Measurements from ENCODE around the gene FOXP1.

FOXP1 gene

DNA sequence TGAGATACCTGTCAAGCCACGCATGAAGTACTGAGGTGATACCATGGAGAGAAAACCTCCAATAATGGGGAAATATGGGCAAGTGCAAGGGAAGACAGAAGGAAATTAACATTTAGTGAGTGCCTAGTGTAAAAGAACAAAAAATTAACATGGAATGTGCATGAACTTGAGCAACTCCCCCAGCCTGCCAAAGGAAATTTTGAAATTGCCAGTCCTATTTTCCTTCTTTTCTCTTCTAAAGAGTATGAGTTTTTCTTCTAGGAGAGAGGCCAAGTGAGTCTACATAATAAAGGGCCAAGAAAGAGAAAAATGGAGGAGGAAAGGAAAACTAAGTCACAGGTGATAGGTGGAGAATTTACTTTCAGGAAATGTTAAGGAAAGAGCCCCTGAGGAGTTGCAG, 668.7 kb downstream of the FOXP1 start (continued):
- TF ChIP-seq RARB (CRISPR knock-in tag; IDR thresholded peaks at IDR 0.05) (no peak), ZFP30 (CRISPR knock-in tag; IDR thresholded peaks at IDR 0.05) (no peak), CSDC2 (CRISPR knock-in tag; IDR thresholded peaks at IDR 0.05) (no peak)

DNA sequence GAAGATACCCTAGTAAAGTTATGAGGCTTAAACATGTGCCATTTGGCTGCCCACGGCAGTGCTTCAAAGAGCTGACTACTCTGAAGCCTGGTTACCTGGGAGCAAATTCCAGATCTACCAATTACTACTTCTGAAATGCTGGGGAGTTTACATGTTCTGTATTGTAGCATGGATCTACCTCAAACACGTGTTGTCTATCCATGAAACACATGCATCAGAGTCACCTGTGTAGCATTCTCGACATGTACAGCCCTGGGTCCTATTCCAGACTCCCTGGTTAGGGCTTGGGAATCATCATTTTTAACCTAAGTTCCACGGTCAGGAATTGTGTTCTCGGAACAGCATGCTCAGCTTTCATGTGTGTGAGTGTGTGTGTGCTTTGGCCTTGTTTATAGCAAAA, 671.8 kb downstream of the FOXP1 start:
- ATAC-seq: no peak
- TF ChIP-seq ESRRG (CRISPR knock-in tag; IDR thresholded peaks at IDR 0.05): no peak
- no peak for TF ChIP-seq ISL1 (CRISPR knock-in tag; IDR thresholded peaks at IDR 0.05)
- TF ChIP-seq ZC3H10 (CRISPR knock-in tag; IDR thresholded peaks at IDR 0.05): no peak
- TF ChIP-seq, protein P1, sequence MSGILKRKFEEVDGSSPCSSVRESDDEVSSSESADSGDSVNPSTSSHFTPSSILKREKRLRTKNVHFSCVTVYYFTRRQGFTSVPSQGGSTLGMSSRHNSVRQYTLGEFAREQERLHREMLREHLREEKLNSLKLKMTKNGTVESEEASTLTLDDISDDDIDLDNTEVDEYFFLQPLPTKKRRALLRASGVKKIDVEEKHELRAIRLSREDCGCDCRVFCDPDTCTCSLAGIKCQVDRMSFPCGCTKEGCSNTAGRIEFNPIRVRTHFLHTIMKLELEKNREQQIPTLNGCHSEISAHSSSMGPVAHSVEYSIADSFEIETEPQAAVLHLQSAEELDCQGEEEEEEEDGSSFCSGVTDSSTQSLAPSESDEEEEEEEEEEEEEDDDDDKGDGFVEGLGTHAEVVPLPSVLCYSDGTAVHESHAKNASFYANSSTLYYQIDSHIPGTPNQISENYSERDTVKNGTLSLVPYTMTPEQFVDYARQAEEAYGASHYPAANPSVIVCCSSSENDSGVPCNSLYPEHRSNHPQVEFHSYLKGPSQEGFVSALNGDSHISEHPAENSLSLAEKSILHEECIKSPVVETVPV (CRISPR knock-in tag; IDR thresholded peaks at IDR 0.05): no peak
- TF ChIP-seq ZFP30 (CRISPR knock-in tag; IDR thresholded peaks at IDR 0.05): no peak
- no peak for TF ChIP-seq TCF4 (CRISPR knock-in tag; IDR thresholded peaks at IDR 0.05; ENCODE audit: borderline replicate concordance)
- no peak for TF ChIP-seq SNAI2 (CRISPR knock-in tag; IDR thresholded peaks at IDR 0.05)
- no peak for TF ChIP-seq BACH2 (CRISPR knock-in tag; IDR thresholded peaks at IDR 0.05; ENCODE audit: borderline replicate concordance)
- TF ChIP-seq TOX (CRISPR knock-in tag; IDR thresholded peaks at IDR 0.05; ENCODE audit: borderline replicate concordance): no peak
- no peak for TF ChIP-seq ARNTL (CRISPR knock-in tag; IDR thresholded peaks at IDR 0.05; ENCODE audit: borderline replicate concordance, low read depth)

DNA sequence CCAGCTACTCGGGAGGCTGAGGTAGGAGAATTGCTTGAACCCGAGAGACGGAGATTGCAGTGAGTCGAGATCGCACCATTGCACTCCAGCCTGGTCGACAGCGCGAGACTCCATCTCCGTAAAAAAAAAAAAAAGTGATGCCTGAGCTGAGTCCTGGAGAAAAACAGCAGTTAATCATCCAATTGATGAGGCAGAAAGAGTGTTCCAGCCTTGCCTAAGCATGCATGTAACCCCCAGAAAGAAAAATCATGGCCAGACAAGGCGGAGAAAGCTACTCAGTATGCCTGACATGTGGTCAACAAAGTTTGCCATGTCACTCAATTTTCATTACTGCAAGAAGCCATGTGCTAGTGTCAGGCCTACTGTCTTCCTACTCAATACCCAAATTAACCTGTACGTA, 678.0 kb downstream of the FOXP1 start:
- no peak for ATAC-seq
- TF ChIP-seq OSR1 (CRISPR knock-in tag; IDR thresholded peaks at IDR 0.05) (no peak), SNAI2 (CRISPR knock-in tag; IDR thresholded peaks at IDR 0.05) (no peak)
- TF ChIP-seq, protein P2, sequence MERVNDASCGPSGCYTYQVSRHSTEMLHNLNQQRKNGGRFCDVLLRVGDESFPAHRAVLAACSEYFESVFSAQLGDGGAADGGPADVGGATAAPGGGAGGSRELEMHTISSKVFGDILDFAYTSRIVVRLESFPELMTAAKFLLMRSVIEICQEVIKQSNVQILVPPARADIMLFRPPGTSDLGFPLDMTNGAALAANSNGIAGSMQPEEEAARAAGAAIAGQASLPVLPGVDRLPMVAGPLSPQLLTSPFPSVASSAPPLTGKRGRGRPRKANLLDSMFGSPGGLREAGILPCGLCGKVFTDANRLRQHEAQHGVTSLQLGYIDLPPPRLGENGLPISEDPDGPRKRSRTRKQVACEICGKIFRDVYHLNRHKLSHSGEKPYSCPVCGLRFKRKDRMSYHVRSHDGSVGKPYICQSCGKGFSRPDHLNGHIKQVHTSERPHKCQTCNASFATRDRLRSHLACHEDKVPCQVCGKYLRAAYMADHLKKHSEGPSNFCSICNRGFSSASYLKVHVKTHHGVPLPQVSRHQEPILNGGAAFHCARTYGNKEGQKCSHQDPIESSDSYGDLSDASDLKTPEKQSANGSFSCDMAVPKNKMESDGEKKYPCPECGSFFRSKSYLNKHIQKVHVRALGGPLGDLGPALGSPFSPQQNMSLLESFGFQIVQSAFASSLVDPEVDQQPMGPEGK (CRISPR knock-in tag; IDR thresholded peaks at IDR 0.05; ENCODE audit: borderline replicate concordance): no peak

Data from SK-N-SH treated with all-trans-retinoic acid at 6 μM for 48 hours (cell line).